ENCODE results near the gene STAP2.

DNA sequence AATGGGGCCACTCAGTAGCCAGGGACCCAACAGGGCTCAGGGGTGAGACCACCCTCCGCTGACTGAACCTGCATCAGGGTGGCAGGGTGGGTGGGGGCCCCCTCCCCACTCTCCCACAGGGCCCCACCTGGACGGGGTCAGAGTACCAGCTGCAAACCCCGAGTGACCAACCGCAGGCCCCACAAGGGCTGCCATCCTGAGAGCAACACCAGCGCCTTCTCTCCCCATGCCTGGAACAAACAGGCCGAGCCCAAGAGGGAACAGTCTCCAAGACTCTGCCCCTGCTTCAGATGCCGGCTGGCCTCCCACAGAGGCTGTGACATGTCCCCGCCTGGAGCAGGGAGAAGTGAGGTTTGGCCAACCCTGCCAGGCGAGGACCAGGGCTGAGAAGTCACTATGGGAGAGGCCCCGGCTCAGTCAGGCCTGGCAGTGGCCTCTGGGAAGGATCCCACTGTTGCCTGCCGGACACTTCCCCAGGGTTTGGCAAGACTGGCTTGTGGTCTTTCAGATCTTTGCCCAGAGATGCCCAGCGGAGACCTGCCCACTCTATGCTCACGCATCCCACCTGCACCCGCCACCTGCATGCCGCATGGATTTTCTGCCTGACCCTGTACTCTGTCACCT lies 31.9 kb upstream of the STAP2 start:
- no peak for TF ChIP-seq CCAR2 (IDR thresholded peaks at IDR 0.05; ENCODE audit: low read depth, low read length)
- no peak for TF ChIP-seq ILK (tag; IDR thresholded peaks at IDR 0.05; ENCODE audit: borderline replicate concordance, low read depth)
- no peak for TF ChIP-seq ZBTB17 (CRISPR knock-in tag; IDR thresholded peaks at IDR 0.05)
- no peak for TF ChIP-seq POLR2A (conservative IDR thresholded peaks at IDR 0.05)
- no peak for TF ChIP-seq POLR2AphosphoS5 (IDR thresholded peaks at IDR 0.05; ENCODE audit: control insufficient read depth, insufficient read depth, low read depth, low read length)
- no peak for TF ChIP-seq JUND (IDR thresholded peaks at IDR 0.05; ENCODE audit: borderline replicate concordance, low read depth, low read length)
- no peak for TF ChIP-seq JUND (tag; IDR thresholded peaks at IDR 0.05; ENCODE audit: borderline replicate concordance, low read depth, low read length)
- TF ChIP-seq NBN (IDR thresholded peaks at IDR 0.05; ENCODE audit: low read depth): no peak
- TF ChIP-seq ZBTB33 (CRISPR knock-in tag; IDR thresholded peaks at IDR 0.05): no peak
- no peak for TF ChIP-seq RAD21 (CRISPR knock-in tag; conservative IDR thresholded peaks at IDR 0.05 in 1 of 2, IDR thresholded peaks at IDR 0.05 in 1 of 2)
